GM21529 (cell line): ENCODE results near the gene SHC1.

Source experiments
- ATAC-seq: cut with Tn5 transposase; IDR thresholded peaks from one replicate; pipeline ENCODE4 v1.9.1; 2021; ENCODE audit not compliant: unreplicated experiment

The SHC1 gene

GRCh38 chr1:154940651-154941194, 29.8 kb downstream of the SHC1 start:
- no peak for ATAC-seq

GRCh38 chr1:154940213-154940560, 30.4 kb downstream of the SHC1 start:
- no peak for ATAC-seq

GRCh38 chr1:154938604-154939399, 31.7 kb downstream of the SHC1 start:
- no peak for ATAC-seq

DNA sequence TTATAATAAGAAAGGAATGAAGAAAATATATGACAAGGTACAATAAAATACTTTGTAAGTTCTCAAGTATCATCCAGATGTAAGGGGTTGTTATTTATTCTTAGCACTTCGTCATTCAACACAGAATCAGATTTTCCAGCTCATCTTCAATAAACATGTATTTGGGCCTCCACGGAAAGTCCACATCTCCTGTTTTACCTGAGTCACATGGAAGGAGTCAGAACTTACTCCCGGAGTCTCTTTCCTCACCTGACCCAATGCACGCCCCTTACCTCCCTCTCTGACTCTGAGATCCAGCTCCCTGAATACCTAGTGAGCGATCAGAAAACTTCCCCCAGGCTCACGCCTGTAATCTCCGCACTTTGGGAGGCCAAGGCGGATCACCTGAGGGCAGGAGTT, 32.6 kb downstream of the SHC1 start:
- no peak for ATAC-seq

DNA sequence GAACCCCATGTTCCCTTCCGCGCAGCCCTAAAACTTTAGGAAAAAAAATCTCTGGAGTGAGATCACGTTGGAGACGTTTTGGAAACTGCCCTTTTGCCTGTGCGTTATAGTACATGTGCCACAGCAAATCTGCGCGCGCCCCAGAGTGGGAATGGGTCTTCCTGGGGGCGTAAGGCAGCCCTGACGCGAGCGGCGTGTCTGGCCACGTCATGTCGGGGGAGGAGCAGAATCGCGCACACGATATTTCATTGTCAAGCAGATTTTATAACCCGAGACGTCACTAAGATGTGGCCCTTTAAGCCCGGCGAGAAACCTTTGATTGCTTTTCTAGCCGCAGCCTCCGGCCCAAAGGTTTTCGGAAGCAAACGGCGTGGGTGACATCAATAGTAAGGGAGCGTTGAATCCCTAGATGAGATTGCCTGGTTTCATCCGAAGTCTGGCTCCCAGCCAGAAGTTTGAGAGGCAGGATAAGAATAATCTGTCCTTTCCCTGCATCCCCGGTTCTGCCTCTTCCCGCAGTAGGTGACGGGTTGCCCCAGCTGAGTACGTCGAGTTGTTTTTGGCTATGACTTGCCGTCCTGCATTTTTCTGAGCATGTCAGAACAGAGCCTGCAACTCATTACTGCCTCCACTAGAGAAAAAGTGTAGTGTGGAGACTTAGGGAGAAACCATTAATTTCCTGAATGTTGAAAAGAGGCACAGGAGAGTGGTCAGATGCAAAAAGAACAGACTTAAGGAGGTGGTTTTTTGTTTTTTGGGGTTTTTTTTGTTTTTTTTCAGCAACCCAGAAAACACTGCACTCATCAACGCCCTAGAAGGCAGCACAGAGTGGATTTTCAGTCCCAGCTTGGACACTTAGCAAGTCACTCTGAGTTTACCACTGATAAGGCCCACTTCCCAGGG, 33.2 kb downstream of the SHC1 start:
- peak; percentile 48 for ATAC-seq

GRCh38 chr1:154936555-154937084, 33.9 kb downstream of the SHC1 start, which contains the start of gene PMVK:
PMVK (minus strand) TSS chr1:154936719; CDS start chr1:154936685, 34 bp downstream.
- peak; percentile 69 for ATAC-seq

- no peak for ATAC-seq
These were observed 34.6 kb downstream of the SHC1 start for GRCh38 chr1:154935749-154936554.

- no peak for ATAC-seq
These were observed 36.1 kb downstream of the SHC1 start for GRCh38 chr1:154934358-154934948.

GRCh38 chr1:154931940-154932487, 38.5 kb downstream of the SHC1 start:
- no peak for ATAC-seq

DNA sequence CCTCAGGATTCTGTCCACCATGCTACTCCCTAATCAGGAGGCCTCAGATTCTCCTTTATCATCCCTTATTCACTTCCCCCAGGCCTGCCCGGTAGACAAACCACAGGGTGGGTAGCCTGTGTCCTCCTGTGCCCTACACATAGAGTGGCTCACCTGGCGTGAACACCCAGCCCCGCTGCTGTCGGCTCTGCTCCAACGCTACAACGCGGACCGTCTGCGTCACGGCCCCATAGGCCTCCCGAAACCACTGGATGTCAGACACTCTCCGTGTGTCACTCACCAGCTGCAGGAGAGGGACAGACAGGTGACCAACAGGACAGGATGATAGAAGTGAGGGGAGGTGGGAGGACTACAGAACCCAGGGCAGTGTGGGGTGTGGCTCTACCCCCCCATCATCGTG, 44.3 kb downstream of the SHC1 start:
- no peak for ATAC-seq

DNA sequence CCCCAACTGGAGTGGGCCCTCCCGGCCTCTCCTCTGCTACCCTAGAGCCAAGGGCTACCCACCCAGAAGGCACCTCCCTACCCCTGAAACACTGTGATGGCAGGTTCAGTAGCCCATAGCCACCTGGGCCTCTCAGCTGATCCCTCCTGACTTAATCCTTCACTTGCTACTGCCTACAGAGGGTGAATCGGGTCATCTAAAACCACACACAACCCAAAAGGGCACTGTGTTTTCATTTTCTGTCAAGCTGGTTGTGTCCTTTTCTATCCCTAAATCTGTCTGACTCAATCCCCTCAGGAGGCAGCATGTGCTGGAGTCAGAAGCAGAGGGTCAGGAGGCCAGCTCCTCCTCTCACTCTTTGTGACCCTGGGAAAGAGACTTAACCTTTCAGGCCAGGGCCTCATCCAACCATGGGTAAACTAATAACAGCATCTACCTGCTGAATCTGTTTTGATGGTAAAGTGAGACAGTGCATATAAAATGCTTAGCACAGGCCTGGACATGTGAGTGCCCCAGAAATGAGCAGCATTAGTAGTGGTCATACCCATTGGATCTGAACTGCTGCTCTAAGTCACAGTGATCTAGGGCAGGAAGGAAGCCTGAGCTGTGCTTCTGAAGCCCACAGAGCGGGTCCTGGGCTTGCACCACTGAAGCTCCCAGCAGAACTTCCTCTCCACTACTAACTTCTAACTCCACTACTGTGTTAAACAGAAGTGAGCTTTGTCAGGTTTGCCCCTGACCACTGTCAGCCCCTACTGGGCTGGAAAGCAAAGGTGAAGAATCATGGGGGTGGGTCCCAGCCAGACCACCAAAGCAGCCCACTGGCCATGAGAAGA, 45.0 kb downstream of the SHC1 start:
- ATAC-seq = no peak

DNA sequence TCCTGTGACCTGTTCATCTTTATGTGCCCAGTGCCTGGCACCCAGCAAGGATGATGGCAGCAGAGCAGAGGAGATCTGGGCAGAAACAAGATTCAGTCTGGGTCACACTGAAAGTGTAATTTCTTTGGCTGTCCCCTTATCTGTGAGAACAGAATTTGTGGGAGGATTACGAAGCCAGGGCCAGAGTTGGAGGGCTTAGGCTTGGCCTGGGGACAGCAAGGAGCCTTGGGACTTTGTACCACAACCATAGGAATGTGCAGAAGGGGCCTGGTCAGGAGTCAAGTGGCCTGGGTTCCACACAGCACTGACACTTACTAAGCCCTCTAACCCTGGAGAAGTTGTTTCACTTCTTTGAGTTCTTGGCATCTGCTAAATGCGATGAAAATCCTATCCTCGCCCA, 46.9 kb downstream of the SHC1 start:
- no peak for ATAC-seq

DNA sequence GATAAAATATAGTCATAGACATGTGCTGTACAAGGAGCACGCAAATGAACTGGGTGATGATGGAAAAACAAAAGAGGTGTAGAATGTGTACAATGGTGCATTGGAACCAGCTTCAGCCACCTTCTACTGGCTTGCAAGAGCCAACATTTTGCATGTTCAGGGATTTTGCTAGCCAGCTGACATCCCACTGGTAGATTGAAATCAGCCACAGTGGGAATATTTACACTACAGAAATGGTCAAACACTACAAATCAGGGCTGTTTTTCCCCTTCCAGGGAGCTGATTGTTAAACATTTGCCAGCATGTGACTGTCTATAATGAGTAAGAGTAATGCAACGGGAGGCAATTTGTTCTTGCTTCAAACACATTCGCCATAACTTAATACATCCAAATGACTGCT, 57.3 kb downstream of the SHC1 start:
- no peak for ATAC-seq

DNA sequence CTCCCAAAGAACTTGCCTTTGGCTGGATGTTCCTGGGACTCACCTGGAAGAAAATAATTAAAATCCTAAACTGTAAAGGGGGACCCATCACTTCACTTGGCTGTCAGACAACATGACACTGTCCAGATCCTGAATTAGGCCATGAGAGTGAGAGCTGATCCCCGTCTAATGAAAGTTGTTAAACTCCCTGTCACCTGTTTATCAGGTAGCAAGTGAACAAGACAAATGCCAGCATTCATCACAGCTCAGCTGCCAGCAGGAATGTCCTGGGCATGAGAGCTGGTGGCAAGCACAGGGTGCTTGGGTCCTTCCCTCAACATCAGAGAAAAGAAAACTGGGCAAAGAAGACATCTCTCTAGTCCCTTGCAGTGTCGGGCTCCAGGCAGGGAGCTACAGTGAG, 57.8 kb downstream of the SHC1 start:
- ATAC-seq = no peak
